Skin epidermis (tissue), 12 donors: ENCODE results near the gene SP140L.
A peak's percentile ranks its signal among the peaks of the same experiment; 100 is the strongest.
"Not testable (repeated sequence)": the region's sequence is repeated elsewhere in the genome, so short reads cannot be mapped to it uniquely, and the experiment has no call there.

Experiments
- H3K27ac ChIP-seq, 21 experiments: fragments of 200-600 bp; sonication (generic) in 11 of 21; one replicate each; pipeline ENCODE4 v1.5.0; 2020; ENCODE audit warnings: mild to moderate bottlenecking in 3 of 21, inconsistent platforms in 2 of 21, moderate library complexity in 2 of 21
- H3K4me3 ChIP-seq, 7 experiments: fragments of 200-600 bp; sonication (generic) in 2 of 7; one replicate each; pipeline ENCODE4 v1.5.0; 2020; ENCODE audit warnings: inconsistent platforms in 2 of 7, mild to moderate bottlenecking in 2 of 7, moderate library complexity in 1 of 7

Gene SP140L

GRCh38 chr2:230326453-230327417, at the start of gene SP140L:
Gene SP140L, plus strand, starts transcription at chr2:230327193. Its CDS starts 77 bp downstream, at chr2:230327270.
- peak within 1 kb of the TSS; percentile 8 to 39 (median 29) for H3K4me3 ChIP-seq

GRCh38 chr2:230282936-230283335, 44.1 kb upstream of the SP140L start:
- H3K27ac ChIP-seq: no peak overlapping the region

More at GRCh38 chr2:230326453-230327417, at the start of gene SP140L:
- H3K27ac ChIP-seq: peak within 1 kb of the TSS; percentile 14 to 91 (median 81)

GRCh38 chr2:230286048-230286447, 40.9 kb upstream of the SP140L start:
- H3K27ac ChIP-seq: no peak overlapping the region
- H3K4me3 ChIP-seq: no peak overlapping the region

More at GRCh38 chr2:230282936-230283335, 44.1 kb upstream of the SP140L start:
- H3K4me3 ChIP-seq: no peak overlapping the region

- not testable (repeated sequence) for H3K4me3 ChIP-seq, H3K27ac ChIP-seq
Measured at GRCh38 chr2:230289311-230289710, 37.7 kb upstream of the SP140L start.

- Histone ChIP-seq H3K27ac (no peak overlapping the region), H3K4me3 (no peak overlapping the region)
Measured at GRCh38 chr2:230295192-230295591, 31.8 kb upstream of the SP140L start.

GRCh38 chr2:230296917-230297316, 30.1 kb upstream of the SP140L start:
- Histone ChIP-seq H3K4me3 (no peak overlapping the region), H3K27ac (no peak overlapping the region)

GRCh38 chr2:230299618-230300017, 27.4 kb upstream of the SP140L start:
- Histone ChIP-seq H3K27ac (no peak overlapping the region), H3K4me3 (no peak overlapping the region)

- no peak overlapping the region for H3K27ac ChIP-seq
- no peak overlapping the region for H3K4me3 ChIP-seq
Measured at GRCh38 chr2:230305416-230306275, 21.3 kb upstream of the SP140L start.

GRCh38 chr2:230306474-230306873, 20.5 kb upstream of the SP140L start:
- Histone ChIP-seq H3K27ac (no peak overlapping the region), H3K4me3 (no peak overlapping the region)

- Histone ChIP-seq H3K4me3 (no peak overlapping the region), H3K27ac (no peak overlapping the region)
Measured at GRCh38 chr2:230307485-230307884, 19.5 kb upstream of the SP140L start.

- H3K27ac ChIP-seq: no peak overlapping the region
Measured at GRCh38 chr2:230308402-230309000, 18.5 kb upstream of the SP140L start.

GRCh38 chr2:230310792-230311191, 16.2 kb upstream of the SP140L start:
- H3K27ac ChIP-seq, H3K4me3 ChIP-seq: not testable (repeated sequence)

More at GRCh38 chr2:230308402-230309000, 18.5 kb upstream of the SP140L start:
- H3K4me3 ChIP-seq: no peak overlapping the region

- H3K27ac ChIP-seq, H3K4me3 ChIP-seq: not testable (repeated sequence)
Measured at GRCh38 chr2:230311634-230312033, 15.4 kb upstream of the SP140L start.

GRCh38 chr2:230312638-230313037, 14.4 kb upstream of the SP140L start:
- Histone ChIP-seq H3K27ac (no peak overlapping the region), H3K4me3 (no peak overlapping the region)

GRCh38 chr2:230317366-230317765, 9.6 kb upstream of the SP140L start:
- H3K4me3 ChIP-seq: no peak overlapping the region
- peak overlapping the region in 3 of 21 experiments; percentile 52 to 82 (median 58) for H3K27ac ChIP-seq

- Histone ChIP-seq H3K4me3 (no peak overlapping the region), H3K27ac (peak overlapping the region in 7 of 21 experiments; percentile 9 to 82 (median 68))
Measured at GRCh38 chr2:230318190-230319121, 8.5 kb upstream of the SP140L start.

GRCh38 chr2:230319211-230319862, 7.7 kb upstream of the SP140L start:
- Histone ChIP-seq H3K4me3 (no peak overlapping the region), H3K27ac (peak overlapping the region in 7 of 21 experiments; percentile 9 to 82 (median 68))

GRCh38 chr2:230321031-230321430, 6.0 kb upstream of the SP140L start:
- H3K27ac ChIP-seq: no peak overlapping the region

More at GRCh38 chr2:230321031-230321430, 6.0 kb upstream of the SP140L start:
- H3K4me3 ChIP-seq: no peak overlapping the region
